Loucy (cell line): ENCODE results near the gene UBALD2.

Source experiments
- H2AFZ ChIP-seq: fragments of 200-600 bp; sonication (generic); 2 replicates; pipeline ENCODE4 v1.6.0; 2016; ENCODE audit warnings: antibody characterized with exemption, mild to moderate bottlenecking, low read length, moderate library complexity
- H3F3A ChIP-seq: fragments of 200-600 bp; 2 replicates; pipeline ENCODE4 v1.6.0; 2016; ENCODE audit warnings: antibody characterized with exemption, low read depth, mild to moderate bottlenecking
- H3K27me3 ChIP-seq: fragments of 200-600 bp; sonication (generic); 2 replicates; pipeline ENCODE4 v1.6.1; 2014; ENCODE audit warnings: low read length, mild to moderate bottlenecking; ENCODE audit not compliant: insufficient read depth, poor library complexity, severe bottlenecking
- H3K36me3 ChIP-seq: fragments of 200-600 bp; sonication (generic); 2 replicates; pipeline ENCODE4 v1.6.1; 2016; ENCODE audit warnings: low read length; ENCODE audit not compliant: insufficient read depth
- H3K4me1 ChIP-seq: fragments of 200-600 bp; sonication (generic); 2 replicates; pipeline ENCODE4 v1.5.1; 2014; ENCODE audit warnings: low read length, mild to moderate bottlenecking; ENCODE audit not compliant: insufficient read depth, poor library complexity, severe bottlenecking
- H3K4me2 ChIP-seq: fragments of 200-600 bp; sonication (generic); 2 replicates; pipeline ENCODE4 v1.6.0; 2014; ENCODE audit warnings: antibody characterized with exemption, low read length, low read depth, mild to moderate bottlenecking; ENCODE audit not compliant: poor library complexity, severe bottlenecking
- H3K4me3 ChIP-seq: fragments of 200-600 bp; sonication (generic); 2 replicates; pipeline ENCODE4 v1.5.1; 2014; ENCODE audit warnings: low read length, mild to moderate bottlenecking, mixed read lengths; ENCODE audit not compliant: poor library complexity, severe bottlenecking
- H3K79me2 ChIP-seq: fragments of 200-600 bp; sonication (generic); 2 replicates; pipeline ENCODE4 v1.6.1; 2014; ENCODE audit warnings: low read length; ENCODE audit not compliant: insufficient read depth
- H3K9ac ChIP-seq: fragments of 200-600 bp; sonication (generic); 2 replicates; pipeline ENCODE4 v1.6.0; 2014; ENCODE audit warnings: mild to moderate bottlenecking, low read depth, low read length, moderate library complexity; ENCODE audit not compliant: poor library complexity, severe bottlenecking
- H3K9me2 ChIP-seq: fragments of 200-600 bp; sonication (generic); replicated peaks from 2 replicates; pipeline ENCODE4 v1.6.1; 2016; ENCODE audit warnings: low read depth, low read length, mixed read lengths
- H3K9me3 ChIP-seq: fragments of 200-600 bp; sonication (generic); 2 replicates; pipeline ENCODE4 v1.6.1; 2014; ENCODE audit warnings: mild to moderate bottlenecking, antibody characterized with exemption, low read length, low read depth; ENCODE audit not compliant: insufficient read depth
- H4K20me1 ChIP-seq: fragments of 200-600 bp; sonication (generic); 2 replicates; pipeline ENCODE4 v1.6.0; 2014; ENCODE audit warnings: antibody characterized with exemption, low read length, mild to moderate bottlenecking; ENCODE audit not compliant: insufficient read depth, poor library complexity, severe bottlenecking
- CTCF ChIP-seq: fragments of 200-600 bp; sonication (generic); conservative IDR thresholded peaks from 2 replicates; pipeline ENCODE4 v1.5.1; 2014; ENCODE audit warnings: mild to moderate bottlenecking, antibody characterized with exemption, low read length
- EZH2phosphoT487 ChIP-seq: fragments of 200-600 bp; IDR thresholded peaks from 2 replicates; pipeline ENCODE4 v1.6.1; 2018; ENCODE audit warnings: antibody characterized with exemption, mild to moderate bottlenecking, moderate library complexity, borderline replicate concordance

The UBALD2 gene

GRCh38 chr17:76276069-76276431 lies 10.9 kb downstream of the UBALD2 start:
- no peaks in the 10 kb centered on the region for H3K27me3 ChIP-seq
- no peaks in the 10 kb centered on the region for H4K20me1 ChIP-seq
- no peaks in the 10 kb centered on the region for H3K9me2 ChIP-seq
- H3K4me3 ChIP-seq = no peak overlapping the region
- no peak overlapping the region for H2AFZ ChIP-seq
- no peaks in the 10 kb centered on the region for H3K9me3 ChIP-seq
- TF ChIP-seq CTCF (no peak), EZH2phosphoT487 (no peak)
- peaks cover 7% of the 10 kb centered on the region; the same call in 1 of the 2 replicates for H3K79me2 ChIP-seq
- H3F3A ChIP-seq = no peaks in the 10 kb centered on the region
- H3K36me3 ChIP-seq = no peaks in the 10 kb centered on the region; the same call in 1 of the 2 replicates
- no peak overlapping the region for H3K9ac ChIP-seq
- peaks cover 2% of the 10 kb centered on the region for H3K4me1 ChIP-seq
- H3K4me2 ChIP-seq = no peak overlapping the region

- Histone ChIP-seq H2AFZ (no peak overlapping the region), H3F3A (no peaks in the 10 kb centered on the region), H3K9ac (no peak overlapping the region), H3K4me1 (no peaks in the 10 kb centered on the region), H3K36me3 (no peaks in the 10 kb centered on the region), H3K9me3 (no peaks in the 10 kb centered on the region), H3K27me3 (no peaks in the 10 kb centered on the region), H3K9me2 (no peaks in the 10 kb centered on the region), H3K4me2 (no peak overlapping the region), H3K79me2 (peaks cover under 1% of the 10 kb centered on the region; the same call in 1 of the 2 replicates), H3K4me3 (no peak overlapping the region), H4K20me1 (no peaks in the 10 kb centered on the region)
- TF ChIP-seq EZH2phosphoT487 (no peak), CTCF (no peak)
Measured at GRCh38 chr17:76276461-76277299, 11.5 kb downstream of the UBALD2 start.

GRCh38 chr17:76277300-76278267 lies 12.4 kb downstream of the UBALD2 start:
- Histone ChIP-seq H4K20me1 (no peaks in the 10 kb centered on the region), H3K4me1 (no peaks in the 10 kb centered on the region), H3K4me2 (no peak overlapping the region), H3K27me3 (no peaks in the 10 kb centered on the region), H3K4me3 (no peak overlapping the region), H3K79me2 (no peaks in the 10 kb centered on the region), H3K36me3 (no peaks in the 10 kb centered on the region), H3K9me2 (no peaks in the 10 kb centered on the region), H3K9me3 (no peaks in the 10 kb centered on the region), H3K9ac (no peak overlapping the region), H2AFZ (no peak overlapping the region), H3F3A (no peaks in the 10 kb centered on the region)
- TF ChIP-seq EZH2phosphoT487 (no peak), CTCF (no peak)
